ENCODE data around the gene IFT81. TPM values are rescaled to one million over a fixed set of nuclear protein-coding genes. Genes with fewer than 3 reads are reported as not detected.

IFT81 gene
- total and polyA plus RNA-seq, 11 donors, result 4.3 to 9.8 (median 8.5) TPM

- WGBS, 4 donors, result 72 to 89% (median 82%) methylated on average over 1 of the region's 1 CpG
Observed at GRCh38 chr12:110230655-110231054, 106.5 kb downstream of the IFT81 start.

GRCh38 chr12:110233212-110233903 lies 109.2 kb downstream of the IFT81 start:
- Histone ChIP-seq H3K27ac (peak overlapping the region in 11 of 12 donors; percentile 8 to 78 (median 65)), H3K36me3 (no peaks in the 10 kb centered on the region), H3K4me3 (no peak overlapping the region), H3K4me1 (peaks cover 0 to 41% (median 15%) of the 10 kb centered on the region in 12 donors), H3K27me3 (no peaks in the 10 kb centered on the region), H3K9me3 (no peaks in the 10 kb centered on the region)
- TF ChIP-seq CTCF (IDR thresholded peaks at IDR 0.05) (no peak), POLR2A (IDR thresholded peaks at IDR 0.05) (no peak)
- 42 to 54% (median 44%) methylated on average over 6 of the region's 6 CpGs for WGBS, 4 donors
- DNase-seq (no peak), ATAC-seq (peak; percentile 46 to 76 (median 68))
- intact Hi-C loops (cut with DNase I), result no loop called here

More at GRCh38 chr12:110230655-110231054, 106.5 kb downstream of the IFT81 start:
- ATAC-seq (no peak), DNase-seq (no peak)
- Histone ChIP-seq H3K9me3 (no peaks in the 10 kb centered on the region), H3K4me1 (peaks cover 0 to 53% (median 17%) of the 10 kb centered on the region in 12 donors), H3K4me3 (no peak overlapping the region), H3K27ac (peak overlapping the region in 8 of 12 donors; percentile 0 to 71 (median 20)), H3K36me3 (no peaks in the 10 kb centered on the region), H3K27me3 (no peaks in the 10 kb centered on the region)
- TF ChIP-seq CTCF (IDR thresholded peaks at IDR 0.05) (no peak), POLR2A (IDR thresholded peaks at IDR 0.05) (no peak)
- intact Hi-C loops (cut with DNase I), result no loop called here

GRCh38 chr12:110234331-110234751 lies 110.2 kb downstream of the IFT81 start:
- WGBS, 4 donors, result 8 to 18% (median 15%) methylated on average over 2 of the region's 2 CpGs
- ATAC-seq, result peak in 1 of 4 donors; percentile 5
- Histone ChIP-seq H3K9me3 (no peaks in the 10 kb centered on the region), H3K36me3 (no peaks in the 10 kb centered on the region), H3K4me3 (no peak overlapping the region), H3K27me3 (no peaks in the 10 kb centered on the region), H3K4me1 (peaks cover 0 to 33% (median 13%) of the 10 kb centered on the region in 12 donors), H3K27ac (peak overlapping the region in 11 of 12 donors; percentile 8 to 78 (median 65))
- intact Hi-C loops (cut with DNase I), result no loop called here
- TF ChIP-seq CTCF (IDR thresholded peaks at IDR 0.05) (no peak), POLR2A (IDR thresholded peaks at IDR 0.05) (no peak)
- DNase-seq, result no peak

GRCh38 chr12:110234755-110235154 lies 110.6 kb downstream of the IFT81 start:
- Histone ChIP-seq H3K27ac (peak overlapping the region in 11 of 12 donors; percentile 8 to 78 (median 65)), H3K4me3 (no peak overlapping the region), H3K27me3 (no peaks in the 10 kb centered on the region), H3K9me3 (no peaks in the 10 kb centered on the region), H3K4me1 (peaks cover 0 to 32% (median 13%) of the 10 kb centered on the region in 12 donors), H3K36me3 (no peaks in the 10 kb centered on the region)
- ATAC-seq, result peak in 1 of 4 donors; percentile 59
- intact Hi-C loops (cut with DNase I), result no loop called here
- 19 to 26% (median 22%) methylated on average over 3 of the region's 3 CpGs for WGBS, 4 donors
- DNase-seq, result no peak
- TF ChIP-seq POLR2A (IDR thresholded peaks at IDR 0.05) (no peak), CTCF (IDR thresholded peaks at IDR 0.05) (no peak)
